Skin of body (tissue), 2 donors: Measurements from ENCODE around the gene PSRC1. TPM values are rescaled to one million over a fixed set of nuclear protein-coding genes. Genes with fewer than 3 reads are reported as not detected.

Source experiments
- DNase-seq: peaks from one replicate; lab custom pipeline; 2025; lab: John Stamatoyannopoulos, UW
- total RNA-seq: library from RNA; depleted of rRNA; stranded (reverse); fragments of >200 nt; gene quantifications from one replicate; pipeline ENCODE4 v1.2.3, GENCODE V29; 2014

PSRC1 gene
- total RNA-seq, 1 donor from 2014 or later = 5.0 TPM

- no peak for DNase-seq
These were observed 35.3 kb downstream of the PSRC1 start for GRCh38 chr1:109247401-109248365.

DNA sequence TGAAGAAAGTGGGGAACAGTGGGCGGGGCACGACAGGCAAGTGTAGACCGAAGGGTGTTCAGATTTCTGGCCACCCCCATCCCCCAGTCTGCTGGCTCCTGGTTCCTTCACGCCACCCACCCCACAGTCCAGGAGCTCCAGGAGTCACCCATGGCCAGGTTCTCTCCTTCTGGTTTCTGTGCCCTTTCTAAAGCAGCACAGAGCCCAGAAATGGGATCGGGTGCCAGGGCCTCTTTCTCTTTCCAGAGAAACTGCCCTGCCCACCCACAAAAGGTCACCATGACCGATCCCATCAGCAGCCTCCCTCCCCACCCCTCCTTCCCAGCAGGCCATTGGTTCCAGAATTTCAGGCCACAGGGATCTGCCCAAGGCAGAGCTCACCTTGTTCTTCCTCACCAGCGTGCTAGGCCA lies 36.8 kb downstream of the PSRC1 start:
- no peak for DNase-seq

DNA sequence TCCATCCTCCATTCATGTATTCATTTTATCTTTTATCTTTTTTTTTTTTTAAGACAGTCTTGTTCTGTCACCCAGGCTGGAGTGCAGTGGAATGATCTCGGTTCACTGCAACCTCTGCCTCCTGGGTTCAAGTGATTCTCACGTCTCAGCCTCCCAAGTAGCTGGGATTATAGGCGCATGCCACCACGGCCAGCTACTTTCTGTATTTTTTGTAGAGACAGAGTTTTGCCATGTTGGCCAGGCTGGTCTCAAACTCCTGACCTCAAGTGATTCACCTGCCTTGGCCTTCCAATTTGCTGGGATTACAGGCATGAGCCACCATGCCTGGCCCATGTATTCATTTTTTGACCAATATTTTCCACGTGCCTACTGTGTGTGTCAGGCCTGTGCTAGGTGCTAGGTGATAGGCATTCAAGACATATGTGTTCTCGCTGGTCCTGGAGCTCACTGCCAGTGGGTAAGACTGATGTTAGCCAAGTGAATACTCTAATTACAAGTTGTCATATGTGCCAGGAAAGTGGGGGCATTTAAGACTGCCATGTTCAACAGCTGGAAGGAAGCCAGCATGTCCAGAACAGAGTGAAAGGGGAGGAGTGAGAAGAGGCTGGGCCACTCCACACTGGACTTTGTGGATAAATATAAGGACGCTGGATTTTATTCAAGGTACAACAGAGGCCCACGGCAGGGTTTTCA lies 38.9 kb downstream of the PSRC1 start:
- DNase-seq = no peak

DNA sequence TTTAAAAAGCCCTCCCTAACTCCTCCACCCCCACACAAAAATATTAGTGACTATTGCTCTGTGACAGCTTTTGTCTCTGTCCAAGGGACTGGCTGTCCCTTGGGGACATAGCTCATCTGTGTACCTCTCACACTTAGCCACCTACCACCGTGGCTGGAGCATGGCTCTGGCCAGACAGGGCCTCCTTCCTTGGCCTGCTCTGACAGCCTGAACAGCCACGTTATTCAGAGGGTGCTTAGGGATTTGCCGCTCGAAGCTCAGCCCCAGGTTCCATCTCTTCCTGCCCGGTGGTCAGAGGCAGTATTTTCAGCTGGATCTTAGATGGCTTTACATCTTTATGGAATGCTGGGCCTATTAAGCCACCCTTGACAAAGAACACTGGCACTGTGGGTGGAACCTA lies 39.7 kb downstream of the PSRC1 start:
- no peak for DNase-seq

DNA sequence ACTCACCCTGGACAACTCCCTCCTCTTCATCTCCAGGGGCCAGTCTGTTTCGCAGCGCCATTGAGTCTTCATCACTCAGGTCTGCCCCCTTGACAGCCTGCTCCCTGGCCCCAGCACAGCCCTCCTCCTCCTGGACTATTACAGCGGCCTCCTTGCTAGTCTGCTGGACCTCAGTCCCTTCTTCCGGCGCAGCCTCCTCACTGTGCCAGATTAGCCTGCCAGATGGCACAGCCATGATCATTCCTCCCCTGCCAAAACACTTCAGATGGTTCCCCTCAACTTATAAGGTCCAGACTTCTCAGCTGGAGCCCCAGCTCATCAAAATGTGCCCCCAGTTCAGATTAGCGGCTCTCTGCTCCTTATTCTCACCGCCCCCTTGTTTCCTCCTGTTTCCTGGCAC lies 40.6 kb downstream of the PSRC1 start:
- no peak for DNase-seq

- no peak for DNase-seq
These were observed 41.1 kb downstream of the PSRC1 start for GRCh38 chr1:109241841-109242345.

DNA sequence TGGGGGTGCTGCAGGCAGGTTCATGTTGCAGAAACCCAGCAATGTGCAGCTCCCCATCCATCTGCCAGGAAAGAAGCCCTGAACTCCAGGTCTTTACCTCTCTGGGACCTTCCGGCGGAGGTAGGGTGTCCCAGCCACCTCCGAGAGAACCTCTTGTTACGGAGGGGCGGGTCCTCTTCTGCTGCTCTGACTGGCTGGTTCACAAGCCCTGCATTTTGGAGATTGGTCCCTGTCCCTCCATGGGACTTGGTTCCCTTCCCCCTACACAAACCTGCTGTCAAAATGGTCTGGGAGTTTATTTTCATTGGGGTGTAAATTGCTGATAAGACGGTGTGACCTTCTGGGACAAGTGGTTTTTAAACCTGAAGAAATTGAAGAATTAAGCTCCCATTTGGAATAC lies 41.6 kb downstream of the PSRC1 start:
- DNase-seq = no peak

DNA sequence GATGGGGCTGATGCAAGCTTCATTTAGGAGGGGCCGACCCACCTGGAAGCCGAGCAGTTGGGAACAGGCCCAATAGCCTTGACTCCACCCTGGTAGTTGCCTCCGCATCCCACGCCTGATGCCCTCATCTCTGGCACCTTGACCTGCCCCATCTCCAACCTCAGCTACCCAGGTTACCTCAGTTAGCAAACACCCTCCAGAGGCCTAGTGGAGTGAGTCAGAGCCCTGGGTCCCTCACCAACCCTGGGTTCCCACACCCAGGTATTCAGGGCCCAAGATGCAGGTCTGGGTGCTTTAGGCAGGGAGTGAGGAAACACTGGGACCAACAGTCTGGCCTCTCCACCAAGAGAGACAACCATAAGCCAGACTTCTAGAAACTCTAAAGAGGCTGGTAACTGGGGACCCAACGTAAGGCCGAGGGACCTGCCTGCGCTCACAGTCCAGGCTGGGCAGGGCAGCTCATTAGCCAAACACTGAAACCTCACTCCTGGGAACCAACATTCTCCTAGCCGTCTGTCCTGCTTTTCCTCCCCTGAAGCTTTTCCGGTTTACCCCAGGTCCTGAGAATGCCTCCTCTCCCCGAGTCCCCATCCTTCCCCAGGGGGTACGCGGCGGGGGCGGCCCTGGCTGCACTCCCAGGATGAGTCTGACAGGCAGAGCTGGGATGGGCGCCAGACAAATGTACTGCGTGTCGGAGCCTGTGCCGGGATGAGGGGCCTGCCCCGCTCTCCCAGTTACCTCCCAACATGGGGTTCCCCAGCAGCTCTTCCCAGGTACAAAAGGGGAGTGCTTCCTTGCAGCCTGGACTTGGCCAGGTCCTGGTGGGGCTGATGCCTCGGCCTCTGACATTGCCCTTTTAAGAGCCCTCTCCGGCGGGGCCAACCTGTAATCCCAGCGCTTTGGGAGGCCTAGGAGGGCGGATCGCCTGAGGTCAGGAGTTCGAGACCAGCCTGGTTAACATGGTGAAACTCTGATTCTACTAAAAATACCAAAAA lies 42.5 kb downstream of the PSRC1 start:
- DNase-seq = peak; percentile 50

DNA sequence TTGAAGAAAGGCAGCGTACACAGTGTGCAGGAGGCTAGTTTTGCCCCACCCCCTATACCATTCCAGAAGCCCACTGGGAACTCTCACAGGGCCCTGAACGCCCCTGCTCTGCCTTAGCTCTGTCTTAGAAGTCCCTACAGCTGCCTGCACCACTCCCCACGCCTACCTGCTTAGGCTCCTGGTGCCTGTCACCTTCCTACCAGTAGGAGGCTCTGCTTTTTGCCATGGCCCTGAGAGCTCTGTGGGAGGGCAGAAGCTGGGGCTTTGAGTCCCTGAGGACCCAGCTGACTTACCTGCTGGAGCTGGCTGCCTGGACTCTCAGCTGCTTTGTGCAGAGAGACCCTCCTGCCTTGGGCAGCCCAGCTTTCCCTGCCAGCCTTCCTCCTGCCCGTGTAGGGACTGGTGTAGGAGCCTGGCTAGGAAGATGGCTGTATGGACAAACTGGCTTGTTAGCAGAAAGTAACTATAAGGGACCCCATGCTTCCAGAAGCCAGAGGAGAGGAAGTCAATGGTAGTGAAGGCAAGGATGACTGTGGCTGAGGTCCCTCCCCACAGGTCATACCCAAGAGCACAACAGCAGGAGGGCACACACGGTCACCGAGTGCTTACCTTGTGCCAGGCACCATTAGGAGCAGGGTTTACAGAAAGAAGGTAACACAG lies 43.4 kb downstream of the PSRC1 start:
- DNase-seq = no peak

GRCh38 chr1:109239047-109239408 lies 43.9 kb downstream of the PSRC1 start:
- DNase-seq = no peak

GRCh38 chr1:109238382-109238781 lies 44.6 kb downstream of the PSRC1 start:
- no peak for DNase-seq

GRCh38 chr1:109237512-109237911 lies 45.4 kb downstream of the PSRC1 start:
- no peak for DNase-seq

GRCh38 chr1:109235137-109235536 lies 47.8 kb downstream of the PSRC1 start:
- DNase-seq = no peak

DNA sequence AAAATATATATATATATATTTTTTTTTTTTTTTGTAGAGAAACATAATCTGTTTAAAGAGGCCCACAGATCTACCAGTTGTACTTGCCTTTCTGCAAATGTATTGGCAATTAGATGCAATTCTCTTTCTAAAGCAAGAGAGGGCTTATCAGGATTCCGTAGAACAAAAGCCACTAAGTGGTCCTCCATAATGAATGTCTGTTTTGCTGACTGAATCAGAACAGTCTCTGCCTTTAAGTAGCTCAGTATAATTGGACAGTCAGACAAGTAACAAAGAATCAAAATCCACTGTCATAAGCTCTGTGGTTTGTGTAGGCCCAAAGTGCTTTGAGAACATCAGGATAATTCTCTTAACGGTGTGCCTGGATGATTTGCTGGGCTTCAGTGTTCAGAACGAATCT lies 51.9 kb downstream of the PSRC1 start:
- DNase-seq = no peak

Other genes with a start within 250 kb of the PSRC1 start
- 22.5 TPM for gene WDR47, start 241.0 kb downstream of the PSRC1 start, total RNA-seq
- 47.5 TPM for gene TAF13, start 207.1 kb downstream of the PSRC1 start, total RNA-seq
- gene TMEM167B, start 192.4 kb downstream of the PSRC1 start, total RNA-seq = 31.9 TPM
- 3.5 TPM for gene ELAPOR1, start 169.0 kb downstream of the PSRC1 start, total RNA-seq
- gene SARS1, start 69.2 kb downstream of the PSRC1 start, total RNA-seq = 96.0 TPM
- 22.4 TPM for gene CELSR2, start 33.6 kb downstream of the PSRC1 start, total RNA-seq
- gene MYBPHL, start 23.9 kb upstream of the PSRC1 start, total RNA-seq = not detected
- 30.9 TPM for gene SORT1, start 114.8 kb upstream of the PSRC1 start, total RNA-seq
- gene PSMA5, start 143.3 kb upstream of the PSRC1 start, total RNA-seq = 24.6 TPM
- gene SYPL2, start 183.4 kb upstream of the PSRC1 start, total RNA-seq = 5.7 TPM
- gene ATXN7L2, start 200.8 kb upstream of the PSRC1 start, total RNA-seq = 2.6 TPM
- 4.1 TPM for gene CYB561D1, start 210.9 kb upstream of the PSRC1 start, total RNA-seq
- gene AMIGO1, start 226.6 kb upstream of the PSRC1 start, total RNA-seq = 3.5 TPM